Activated T-cell treated with anti-CD3 and anti-CD28 coated beads, Interleukin-2, amount 50 U/mL, for 72 hours (primary cell): ENCODE results near the gene PDGFC. TPM values are rescaled to one million over a fixed set of nuclear protein-coding genes. Genes with fewer than 3 reads are reported as not detected.

Source experiments
- ATAC-seq, 2 donors: fragments of 150-1000 bp; cut with Tn5 transposase; replicated peaks in 1 of 2; 2 replicates each; pipeline ENCODE4 v1.10.0; 2021; ENCODE audit warnings: moderate library complexity in 2 of 2, mild to moderate bottlenecking in 1 of 2
- DNase-seq, 2 donors: peaks; one replicate each; pipeline ENCODE4 v3.0.0; 2021 to 2022; ENCODE audit warnings: mixed read lengths in 1 of 2
- H3K27ac Mint-ChIP-seq: one replicate; pipeline ENCODE4 v1.8.0; 2022; ENCODE audit warnings: mild to moderate bottlenecking, moderate library complexity, mixed read lengths
- H3K27me3 Mint-ChIP-seq: one replicate; pipeline ENCODE4 v1.8.0; 2022; ENCODE audit warnings: low read depth, mixed read lengths
- H3K36me3 Mint-ChIP-seq, 2 donors: one replicate each; pipeline ENCODE4 v1.8.0; 2022; ENCODE audit warnings: mixed read lengths in 2 of 2, mild to moderate bottlenecking in 1 of 2; ENCODE audit not compliant: insufficient read depth in 2 of 2
- H3K4me1 Mint-ChIP-seq: one replicate; pipeline ENCODE4 v1.8.0; 2022; ENCODE audit warnings: low read depth, mixed read lengths
- H3K4me3 Mint-ChIP-seq, 2 donors: one replicate each; pipeline ENCODE4 v1.8.0; 2022; ENCODE audit warnings: mild to moderate bottlenecking in 2 of 2, mixed read lengths in 2 of 2, moderate library complexity in 2 of 2
- H3K9me3 Mint-ChIP-seq, 2 donors: one replicate each; pipeline ENCODE4 v1.8.0; 2022; ENCODE audit warnings: mixed read lengths in 2 of 2
- total RNA-seq, 2 donors: library from RNA; stranded (reverse); gene quantifications; one replicate each; pipeline ENCODE4 v1.2.3, GENCODE V29; 2022

Gene PDGFC
- total RNA-seq, 2 donors from 2014 or later, result not detected

- no peaks in the 10 kb centered on the region for H3K27me3 Mint-ChIP-seq
- H3K27ac Mint-ChIP-seq, result no peak overlapping the region
- H3K4me3 Mint-ChIP-seq, result no peak overlapping the region
- no peaks in the 10 kb centered on the region for H3K4me1 Mint-ChIP-seq
- no peak for DNase-seq
- peaks cover 10% of the 10 kb centered on the region in 2 donors for H3K9me3 Mint-ChIP-seq
- no peak for ATAC-seq
- H3K36me3 Mint-ChIP-seq, result no peaks in the 10 kb centered on the region
Observed at GRCh38 chr4:156746111-156746510, 225.5 kb downstream of the PDGFC start.

- Mint-ChIP-seq H3K9me3 (peaks cover 8 to 9% of the 10 kb centered on the region in 2 donors), H3K4me1 (no peaks in the 10 kb centered on the region), H3K36me3 (no peaks in the 10 kb centered on the region), H3K27me3 (no peaks in the 10 kb centered on the region), H3K4me3 (no peak overlapping the region), H3K27ac (no peak overlapping the region)
- ATAC-seq, result no peak
- no peak for DNase-seq
Observed at GRCh38 chr4:156738766-156739165, 232.8 kb downstream of the PDGFC start.

- no peaks in the 10 kb centered on the region for H3K4me1 Mint-ChIP-seq
- H3K36me3 Mint-ChIP-seq, result peaks cover 2 to 8% of the 10 kb centered on the region in 2 donors
- no peak overlapping the region for H3K4me3 Mint-ChIP-seq
- no peak overlapping the region for H3K27ac Mint-ChIP-seq
- H3K9me3 Mint-ChIP-seq, result peaks cover 10% of the 10 kb centered on the region in 2 donors
- no peak for ATAC-seq
- DNase-seq, result no peak
- no peaks in the 10 kb centered on the region for H3K27me3 Mint-ChIP-seq
Observed at GRCh38 chr4:156734965-156735895, 236.4 kb downstream of the PDGFC start.

DNA sequence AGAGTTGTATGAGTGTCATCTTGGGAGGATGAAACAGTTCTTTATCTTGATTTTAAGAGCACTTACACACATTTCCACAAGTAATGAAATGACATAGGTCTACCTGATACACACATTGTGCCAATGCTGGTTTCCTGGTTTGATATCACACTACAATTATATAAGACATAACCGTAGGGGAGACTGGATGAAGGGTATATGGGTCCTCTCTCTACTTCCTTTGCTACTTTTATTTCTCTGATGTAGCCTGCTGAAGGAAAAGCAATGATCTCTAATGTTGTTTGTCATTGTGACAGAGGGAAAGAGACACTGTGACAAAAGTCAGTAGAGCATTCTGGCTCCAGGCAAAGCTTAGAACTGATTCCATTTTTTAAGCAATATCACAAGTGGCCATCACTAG, 238.0 kb downstream of the PDGFC start:
- no peak overlapping the region for H3K27ac Mint-ChIP-seq
- no peaks in the 10 kb centered on the region for H3K4me1 Mint-ChIP-seq
- no peak for DNase-seq
- H3K4me3 Mint-ChIP-seq, result no peak overlapping the region
- no peaks in the 10 kb centered on the region for H3K27me3 Mint-ChIP-seq
- peaks cover 11 to 15% of the 10 kb centered on the region in 2 donors for H3K9me3 Mint-ChIP-seq
- peaks cover 2 to 8% of the 10 kb centered on the region in 2 donors for H3K36me3 Mint-ChIP-seq
- no peak for ATAC-seq

- Mint-ChIP-seq H3K4me3 (no peak overlapping the region), H3K9me3 (peaks cover 9 to 12% of the 10 kb centered on the region in 2 donors), H3K27ac (no peak overlapping the region), H3K36me3 (peaks cover 2 to 8% of the 10 kb centered on the region in 2 donors), H3K27me3 (no peaks in the 10 kb centered on the region), H3K4me1 (no peaks in the 10 kb centered on the region)
- DNase-seq (no peak), ATAC-seq (no peak)
Observed at GRCh38 chr4:156732634-156733033, 239.0 kb downstream of the PDGFC start.

- Mint-ChIP-seq H3K27me3 (no peaks in the 10 kb centered on the region), H3K27ac (no peak overlapping the region), H3K4me1 (no peaks in the 10 kb centered on the region), H3K9me3 (peaks cover 9 to 13% of the 10 kb centered on the region in 2 donors), H3K36me3 (peaks cover 2 to 8% of the 10 kb centered on the region in 2 donors), H3K4me3 (no peak overlapping the region)
- DNase-seq (no peak), ATAC-seq (no peak)
Observed at GRCh38 chr4:156729416-156729815, 242.2 kb downstream of the PDGFC start.

- Mint-ChIP-seq H3K4me3 (no peak overlapping the region), H3K36me3 (no peaks in the 10 kb centered on the region), H3K4me1 (no peaks in the 10 kb centered on the region), H3K27ac (no peak overlapping the region), H3K9me3 (peaks cover 7 to 10% of the 10 kb centered on the region in 2 donors), H3K27me3 (no peaks in the 10 kb centered on the region)
- ATAC-seq (no peak), DNase-seq (no peak)
Observed at GRCh38 chr4:156725257-156725656, 246.3 kb downstream of the PDGFC start.

GRCh38 chr4:156723951-156724668, 247.5 kb downstream of the PDGFC start:
- DNase-seq, result no peak
- H3K27me3 Mint-ChIP-seq, result no peaks in the 10 kb centered on the region
- H3K36me3 Mint-ChIP-seq, result no peaks in the 10 kb centered on the region

GRCh38 chr4:156718226-156718625, 253.4 kb downstream of the PDGFC start:
- Mint-ChIP-seq H3K27ac (no peak overlapping the region), H3K4me3 (no peak overlapping the region), H3K4me1 (no peaks in the 10 kb centered on the region), H3K36me3 (no peaks in the 10 kb centered on the region), H3K27me3 (no peaks in the 10 kb centered on the region), H3K9me3 (peaks cover 0 to 5% of the 10 kb centered on the region in 2 donors)
- no peak for DNase-seq
- ATAC-seq, result no peak

More at GRCh38 chr4:156723951-156724668, 247.5 kb downstream of the PDGFC start:
- no peaks in the 10 kb centered on the region for H3K4me1 Mint-ChIP-seq
- no peak overlapping the region for H3K4me3 Mint-ChIP-seq
- ATAC-seq, result no peak
- peaks cover 6 to 7% of the 10 kb centered on the region in 2 donors for H3K9me3 Mint-ChIP-seq
- H3K27ac Mint-ChIP-seq, result no peak overlapping the region

DNA sequence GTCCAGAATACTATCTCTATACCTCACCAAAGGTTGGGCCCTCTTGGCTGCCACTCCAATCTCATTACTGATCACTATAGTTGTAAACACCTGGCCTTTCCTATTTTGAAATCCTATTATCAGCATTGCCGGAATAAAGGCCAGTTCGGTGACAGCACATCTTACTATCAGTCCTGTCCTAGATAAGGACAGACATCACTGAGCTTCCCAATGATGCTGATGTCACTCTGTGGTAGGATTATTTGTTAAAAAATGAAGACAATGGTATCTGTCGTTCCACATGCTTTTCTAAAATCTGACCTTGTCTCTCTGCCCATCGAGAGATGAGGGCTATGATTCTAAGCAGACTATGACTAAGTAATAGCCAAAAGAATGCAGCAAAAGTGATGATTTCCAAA, 260.4 kb downstream of the PDGFC start:
- no peak for DNase-seq
- Mint-ChIP-seq H3K27me3 (no peaks in the 10 kb centered on the region), H3K9me3 (peaks cover 0 to 3% of the 10 kb centered on the region in 2 donors), H3K4me3 (no peak overlapping the region), H3K36me3 (no peaks in the 10 kb centered on the region), H3K27ac (no peak overlapping the region), H3K4me1 (no peaks in the 10 kb centered on the region)
- ATAC-seq, result no peak

Other genes starting within 250 kb of the PDGFC start
- gene GLRB, start 104.4 kb upstream of the PDGFC start, total RNA-seq, result not detected
- gene GRIA2, start 248.9 kb upstream of the PDGFC start, total RNA-seq, result not detected